Anterior cingulate cortex (tissue), 58 donors: ENCODE results near the gene FXYD6.
"Not testable (repeated sequence)": the region's sequence is repeated elsewhere in the genome, so short reads cannot be mapped to it uniquely, and the experiment has no call there.

Experiments used
- DNase-seq, 58 donors: peaks; one replicate each; lab custom pipeline; 2025; lab: John Stamatoyannopoulos, UW

Gene FXYD6

DNA sequence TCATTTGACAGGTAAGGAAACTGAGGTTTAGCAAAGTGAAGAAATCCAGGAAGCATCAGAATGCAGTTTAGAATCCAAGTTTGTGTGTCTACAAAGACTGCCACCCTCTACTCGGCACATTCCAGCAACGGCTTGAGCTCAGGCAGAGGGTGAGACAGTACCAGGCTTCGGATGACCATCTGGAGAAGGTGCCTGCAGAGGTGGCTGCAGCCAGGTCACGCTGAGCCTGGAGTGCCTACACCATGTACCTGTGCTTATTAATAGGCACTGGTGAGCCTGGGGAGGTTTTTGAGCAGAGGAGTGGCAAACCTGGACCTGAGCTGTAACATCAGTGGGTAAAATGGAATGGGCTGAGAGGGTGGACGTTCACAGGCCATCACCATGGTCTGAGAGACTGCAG lies 4.7 kb downstream of the FXYD6 start:
- DNase-seq: no peak

DNA sequence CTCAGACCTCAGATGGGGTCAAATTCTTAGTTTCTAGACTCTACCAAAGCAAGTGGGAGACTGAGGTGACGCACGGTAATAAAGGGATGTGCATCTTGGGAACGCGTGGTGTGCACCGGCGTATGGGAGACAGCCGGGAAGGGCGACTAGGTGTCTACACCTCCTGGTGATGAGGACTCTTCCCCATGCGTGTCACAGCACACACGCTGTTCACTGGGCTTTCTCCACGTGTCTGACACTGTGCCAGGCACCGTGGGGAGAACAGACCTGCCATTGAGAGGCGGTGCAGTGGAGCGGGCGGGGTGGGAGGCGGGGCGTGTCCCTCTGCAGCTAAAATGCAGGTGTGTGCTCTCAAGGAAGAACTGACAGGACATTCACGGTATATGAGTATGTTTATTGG lies 5.3 kb downstream of the FXYD6 start:
- peak in 1 of 58 donors; percentile 42 for DNase-seq

- DNase-seq: peak in 31 of 58 donors; percentile 27 to 84 (median 57)
Measured at GRCh38 chr11:117870103-117870952, 6.1 kb downstream of the FXYD6 start.

DNA sequence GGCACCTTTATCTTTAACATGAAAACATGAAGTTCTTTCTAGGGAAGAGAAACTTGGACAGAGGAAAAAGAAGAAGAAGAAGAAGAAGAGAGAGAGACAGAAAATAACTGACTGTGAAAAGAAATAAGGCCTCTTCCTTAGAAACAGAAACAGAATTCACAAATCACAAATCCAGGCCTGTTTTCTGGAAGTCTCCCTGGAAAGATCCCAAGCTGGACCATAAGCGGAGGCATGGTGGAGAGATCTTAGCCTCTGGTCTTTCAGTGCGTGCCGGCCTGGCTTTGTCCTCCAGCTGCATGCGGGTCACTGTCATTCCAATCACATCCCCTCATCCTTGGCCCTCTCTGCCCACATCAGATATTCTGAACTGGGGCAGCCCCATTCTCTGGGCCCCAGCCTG lies 6.9 kb downstream of the FXYD6 start:
- no peak for DNase-seq

DNA sequence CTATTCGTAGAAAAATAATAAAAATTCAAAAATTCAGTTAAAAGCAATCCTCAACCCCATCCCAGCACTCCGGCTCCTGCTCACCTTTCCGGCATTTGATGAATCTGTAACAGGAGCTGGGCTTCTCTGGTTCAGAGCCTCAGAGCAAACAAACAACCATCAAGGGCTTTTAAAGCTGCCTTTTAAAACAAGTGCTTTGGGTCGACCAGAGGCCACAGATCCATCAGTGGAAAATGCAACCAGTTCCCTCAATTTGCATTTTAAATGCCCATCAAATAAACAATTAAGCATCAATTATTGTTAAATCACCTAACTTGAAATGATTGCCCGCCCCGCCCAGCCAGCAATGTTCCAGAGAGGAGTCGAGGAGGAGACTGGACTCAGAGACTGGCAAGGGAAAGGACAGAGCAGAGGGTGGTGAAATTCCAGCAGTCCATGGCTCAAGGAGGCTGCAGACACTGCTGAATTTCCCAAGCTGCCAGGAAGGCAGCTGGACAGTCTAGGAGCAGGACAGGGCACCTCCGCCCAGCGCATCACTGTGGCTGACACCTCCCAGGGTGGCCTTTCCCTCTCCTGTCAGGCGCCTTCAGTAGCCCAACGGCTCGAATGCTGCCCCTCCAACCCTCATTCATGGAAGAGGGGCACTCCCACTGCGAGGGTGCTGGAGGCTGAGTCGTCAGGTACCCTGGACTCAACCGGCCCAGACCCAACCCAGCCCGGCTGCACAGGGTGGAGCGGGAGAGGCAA lies 7.5 kb downstream of the FXYD6 start:
- DNase-seq: no peak

DNA sequence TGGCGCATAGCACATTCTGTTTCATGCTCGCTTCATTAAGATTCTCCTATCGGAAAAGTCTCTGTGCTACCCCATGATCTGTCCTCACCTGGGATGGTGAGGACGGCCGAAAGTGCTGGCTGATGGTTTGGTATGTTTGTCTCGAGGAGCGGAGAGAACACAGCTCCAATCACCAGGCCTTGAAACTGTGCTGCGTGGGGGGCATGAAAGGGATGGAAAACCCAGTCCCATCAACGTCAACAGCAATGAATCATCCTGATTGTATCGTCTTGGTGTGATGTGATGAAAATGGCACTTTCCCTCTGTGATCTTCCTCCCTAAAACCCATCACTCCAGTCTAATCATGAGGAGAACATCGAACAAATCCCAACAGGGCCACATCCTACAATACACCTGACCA lies 8.4 kb downstream of the FXYD6 start:
- DNase-seq: no peak

- peak in 34 of 58 donors; percentile 32 to 80 (median 60) for DNase-seq
Measured at GRCh38 chr11:117866526-117866925, 9.9 kb downstream of the FXYD6 start.

- not testable (repeated sequence) for DNase-seq
Measured at GRCh38 chr11:117865546-117865945, 10.9 kb downstream of the FXYD6 start.

DNA sequence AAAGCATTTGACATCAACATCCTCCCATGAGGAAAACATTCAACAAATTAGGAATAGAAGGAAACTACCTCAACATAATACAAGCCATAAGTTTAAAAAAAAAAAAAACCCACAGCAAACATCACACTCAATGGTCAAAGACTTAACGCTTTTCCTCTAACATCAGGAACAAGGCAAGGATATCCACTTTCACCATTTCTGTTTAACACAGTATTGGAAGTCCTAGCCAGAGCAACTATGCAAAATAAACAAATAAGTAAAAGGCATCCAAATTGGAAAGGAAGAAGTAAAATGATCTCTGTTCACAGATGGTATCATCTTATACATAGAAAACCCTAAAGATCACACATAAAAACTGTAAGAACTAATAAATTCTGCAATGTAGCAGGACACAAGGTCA lies 13.1 kb downstream of the FXYD6 start:
- DNase-seq: no peak

DNA sequence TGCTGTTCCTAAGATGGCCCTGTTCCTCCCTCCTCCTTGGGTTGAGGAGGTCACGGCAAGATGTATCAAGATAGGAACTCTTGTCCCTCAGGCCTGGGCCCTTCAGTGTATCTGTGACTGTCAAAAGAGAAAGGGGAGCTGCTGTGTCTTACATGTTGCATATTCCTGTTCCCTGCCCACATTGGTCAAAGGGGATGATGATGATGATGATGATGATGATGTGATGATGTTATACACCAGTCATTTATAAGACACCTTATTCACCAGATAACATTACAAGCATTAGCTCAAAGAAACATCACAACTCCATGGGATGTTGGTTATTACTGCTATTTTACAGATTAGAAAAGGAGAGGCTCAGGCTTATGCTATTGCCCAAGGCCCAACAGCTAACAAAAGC lies 13.7 kb downstream of the FXYD6 start:
- DNase-seq: no peak

DNA sequence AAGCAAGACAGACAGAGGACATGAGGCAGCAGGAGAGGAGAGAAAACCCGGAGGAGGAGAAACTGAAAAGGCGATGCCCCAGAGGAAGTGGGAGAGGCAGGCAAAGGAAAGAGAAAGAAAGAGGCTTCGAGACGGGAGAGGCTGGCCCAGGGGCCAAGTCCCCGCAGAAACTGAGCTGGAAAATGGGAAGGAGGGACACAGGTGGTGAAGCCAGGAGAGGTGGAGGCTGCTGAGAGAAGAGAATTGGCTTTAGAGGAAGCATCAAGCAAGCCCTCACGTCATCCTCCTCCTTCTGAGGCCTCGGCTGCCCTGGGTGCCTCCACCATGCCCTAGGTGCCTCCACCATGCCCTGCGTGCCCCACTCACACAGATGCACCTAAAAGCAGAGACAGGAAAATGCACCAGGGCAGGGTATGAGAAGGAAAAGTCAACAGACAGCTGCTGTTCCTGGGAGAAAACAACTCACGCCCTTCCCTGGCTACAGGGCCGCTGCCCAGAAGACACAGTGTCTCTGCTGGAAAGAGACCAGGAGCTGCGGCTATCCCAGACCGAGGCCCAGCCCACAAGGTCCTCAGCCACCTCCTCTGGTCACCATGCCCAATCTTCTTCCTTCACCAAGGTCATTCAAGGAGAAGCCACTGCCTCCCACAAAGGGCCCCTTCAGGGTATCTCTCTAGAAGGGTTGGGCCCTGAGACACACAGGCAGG lies 14.3 kb downstream of the FXYD6 start:
- DNase-seq: no peak

DNA sequence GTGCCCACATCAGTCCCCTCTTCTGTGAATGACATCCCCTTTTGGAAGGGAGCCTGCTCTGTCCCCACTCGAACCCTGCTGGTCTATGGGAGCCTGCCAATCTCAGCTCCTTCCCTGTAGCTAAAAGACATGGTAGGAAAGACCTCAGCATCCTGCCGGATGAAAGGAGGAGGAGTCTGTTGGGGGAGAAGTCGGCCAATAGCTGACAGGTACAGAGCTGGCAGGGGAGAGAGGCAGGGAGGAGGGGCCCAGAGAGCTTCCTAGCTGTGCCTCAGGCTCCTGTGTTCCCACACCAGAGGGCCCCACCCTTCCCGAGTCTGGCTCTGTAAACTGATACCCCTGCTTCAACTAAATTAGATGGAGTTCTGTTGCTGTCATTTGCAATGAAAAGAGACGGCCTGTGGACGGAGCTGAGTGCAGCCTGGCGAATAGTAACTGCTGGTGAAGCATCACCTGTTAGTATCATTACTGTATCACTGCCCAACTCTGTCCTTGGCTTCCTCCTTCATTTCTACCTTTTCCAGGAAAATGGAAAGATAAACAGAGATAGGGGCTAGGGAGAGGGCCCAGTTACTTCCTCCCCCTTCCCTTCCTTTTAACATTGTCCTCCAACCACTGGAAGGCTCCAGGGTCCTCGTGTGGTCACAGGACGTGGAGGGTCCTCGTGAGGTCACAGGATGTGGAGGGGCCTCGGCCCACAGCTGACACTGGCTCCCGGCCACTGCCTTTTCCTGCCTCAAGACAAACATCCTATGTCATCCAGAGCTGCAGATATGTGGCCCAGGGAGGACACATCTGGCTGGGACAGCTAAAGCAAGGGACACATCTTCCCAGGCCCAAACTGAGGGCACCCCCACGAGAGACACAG lies 15.1 kb downstream of the FXYD6 start:
- DNase-seq: peak in 3 of 58 donors; percentile 35 to 44 (median 39)

DNA sequence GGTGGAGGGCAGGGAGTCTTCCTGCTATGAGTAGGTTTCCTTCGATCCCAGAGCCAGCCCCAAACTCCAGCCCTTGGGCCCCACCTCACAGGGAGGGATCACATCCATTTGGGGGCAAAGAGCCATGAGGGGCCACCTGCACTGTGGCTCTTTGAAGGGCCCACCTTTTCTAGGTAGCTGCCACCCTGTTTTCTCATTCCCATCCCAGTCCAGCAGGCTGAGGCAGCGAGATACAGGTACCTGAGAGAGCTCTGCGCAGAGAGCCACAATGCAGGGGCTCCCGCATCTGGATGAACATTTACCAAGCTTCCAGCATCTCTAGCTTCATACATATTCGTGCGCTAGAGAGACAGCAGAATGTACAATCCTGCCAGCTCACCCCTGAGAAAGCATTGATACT lies 16.3 kb downstream of the FXYD6 start:
- DNase-seq: no peak

- DNase-seq: no peak
Measured at GRCh38 chr11:117859488-117860112, 16.9 kb downstream of the FXYD6 start.

GRCh38 chr11:117859061-117859460 lies 17.4 kb downstream of the FXYD6 start:
- DNase-seq: no peak

GRCh38 chr11:117857734-117858414 lies 18.6 kb downstream of the FXYD6 start:
- DNase-seq: no peak

- DNase-seq: peak in 4 of 58 donors; percentile 20 to 52 (median 32)
Measured at GRCh38 chr11:117855912-117856651, 20.4 kb downstream of the FXYD6 start.

DNA sequence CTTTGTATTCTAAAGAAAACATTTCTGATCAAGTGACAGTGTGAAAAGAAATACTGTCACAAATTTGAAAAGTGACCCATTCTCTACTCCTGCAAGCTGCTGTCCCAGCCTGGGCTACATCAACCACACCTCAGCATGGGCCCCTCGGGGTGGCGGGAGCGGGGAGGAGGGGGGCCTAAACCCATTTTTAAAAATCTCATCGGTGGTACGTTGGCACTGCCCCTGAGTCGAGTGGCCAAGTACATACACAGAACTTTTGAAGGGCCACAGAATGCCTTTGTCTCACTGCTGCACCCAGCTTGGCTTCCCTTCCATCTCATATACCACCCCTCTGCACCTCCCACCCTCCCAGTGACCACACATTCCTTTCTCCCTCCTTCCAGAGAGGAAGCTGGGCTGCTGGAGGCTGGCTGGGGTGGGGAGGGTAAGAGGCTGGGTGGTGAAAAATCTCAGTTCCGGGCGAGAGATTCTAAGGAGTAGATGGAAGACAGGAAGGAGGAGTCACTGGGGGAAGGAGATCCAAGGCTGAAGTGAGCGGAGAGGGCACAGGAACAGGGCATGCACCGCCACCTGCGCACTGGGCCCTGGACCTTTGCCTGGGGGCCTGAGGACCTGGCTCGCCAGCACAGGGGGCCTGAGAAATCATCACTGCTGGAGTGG lies 21.1 kb downstream of the FXYD6 start:
- no peak for DNase-seq
